GM12878 (cell line): ENCODE measurements around the gene CSMD2.

Experiments
- CHD4 ChIP-seq: fragments of 200-600 bp; sonication (generic); IDR thresholded peaks from 2 replicates; pipeline ENCODE4 v1.6.1; 2016; ENCODE audit warnings: mild to moderate bottlenecking
- CREB1 ChIP-seq: IDR thresholded peaks from 2 replicates; pipeline ENCODE4 v1.6.1; 2012; ENCODE audit warnings: low read depth, mild to moderate bottlenecking, inconsistent platforms
- EZH2 ChIP-seq: IDR thresholded peaks from 2 replicates; pipeline ENCODE4 v1.6.1; 2012; ENCODE audit warnings: low read depth, mild to moderate bottlenecking, control low read depth, inconsistent platforms, low read length, borderline replicate concordance; ENCODE audit not compliant: control insufficient read depth
- HDAC2 ChIP-seq: fragments of 200-600 bp; sonication (generic); IDR thresholded peaks from 2 replicates; pipeline ENCODE4 v1.6.1; 2017
- JUND ChIP-seq: IDR thresholded peaks from 2 replicates; pipeline ENCODE4 v1.6.1; 2012; ENCODE audit warnings: low read depth, mild to moderate bottlenecking, low read length, improper control_type of control experiment, moderate library complexity
- KDM1A ChIP-seq: fragments of 200-600 bp; sonication (generic); IDR thresholded peaks from 2 replicates; pipeline ENCODE4 v1.6.1; 2016; ENCODE audit warnings: borderline replicate concordance
- MXI1 ChIP-seq: fragments of 150-350 bp; IDR thresholded peaks from 2 replicates; pipeline ENCODE4 v1.6.1; 2011; ENCODE audit warnings: low read depth, mild to moderate bottlenecking, inconsistent platforms, low read length, improper control_type of control experiment
- POLR2A ChIP-seq: IDR thresholded peaks from 2 replicates; pipeline ENCODE4 v1.6.1; 2011; ENCODE audit warnings: low read depth, mild to moderate bottlenecking, low read length
- POLR2AphosphoS5 ChIP-seq: IDR thresholded peaks from 2 replicates; pipeline ENCODE4 v1.6.1; 2011; ENCODE audit warnings: mild to moderate bottlenecking, low read length, inconsistent platforms
- RFX5 ChIP-seq: IDR thresholded peaks from 2 replicates; pipeline ENCODE4 v1.6.1; 2011; ENCODE audit warnings: low read depth, low read length, improper control_type of control experiment
- SUZ12 ChIP-seq: fragments of 200-600 bp; sonication (generic); IDR thresholded peaks from one replicate; pipeline ENCODE4 v1.6.1; 2018; ENCODE audit warnings: antibody characterized with exemption, mild to moderate bottlenecking; ENCODE audit not compliant: unreplicated experiment
- YY1 ChIP-seq: IDR thresholded peaks from 2 replicates; pipeline ENCODE4 v1.6.1; 2011; ENCODE audit warnings: low read depth, mild to moderate bottlenecking, low read length
- TF ChIP-seq, protein P1 (sequence below), 3 experiments: IDR thresholded peaks in 2 of 3; conservative IDR thresholded peaks in 1 of 3; 2 replicates each; pipeline ENCODE4 v1.5.1; 2011; ENCODE audit warnings: low read depth in 3 of 3, low read length in 3 of 3, mild to moderate bottlenecking in 3 of 3, control low read depth in 2 of 3, moderate library complexity in 2 of 3, inconsistent platforms in 1 of 3, mixed read lengths in 1 of 3; ENCODE audit not compliant: control insufficient read depth in 2 of 3, insufficient read depth in 1 of 3; ENCODE audit errors: extremely low read depth in 1 of 3
- TF ChIP-seq, protein P2 (sequence below): IDR thresholded peaks from 2 replicates; pipeline ENCODE4 v1.6.1; 2012; ENCODE audit warnings: low read depth, low read length, improper control_type of control experiment

DNA sequence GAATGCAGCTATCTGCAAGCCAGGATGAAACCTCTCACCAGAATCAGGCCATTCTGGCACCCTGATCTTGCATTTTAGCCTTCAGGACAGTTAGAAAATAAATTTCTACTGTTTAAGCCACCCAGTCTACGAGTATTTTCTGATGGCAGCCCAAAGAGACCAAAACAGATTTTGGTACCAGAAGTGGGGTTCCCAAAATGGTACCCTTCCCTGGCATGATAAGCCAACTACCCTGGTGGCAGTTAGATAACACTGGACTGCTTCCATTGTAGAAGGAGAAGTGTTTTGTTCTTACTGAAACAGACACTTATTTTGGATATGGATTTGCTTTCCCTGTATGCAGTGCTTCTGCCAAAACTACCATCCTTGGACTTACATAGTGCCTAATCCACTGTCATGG, 115.0 kb downstream of the CSMD2 start:
- TF ChIP-seq CHD4 (no peak), CREB1 (no peak), JUND (no peak), POLR2AphosphoS5 (no peak), SUZ12 (no peak), YY1 (no peak), HDAC2 (no peak), MXI1 (no peak), KDM1A (no peak), RFX5 (no peak), POLR2A (no peak), EZH2 (no peak)
- TF ChIP-seq, protein P1, sequence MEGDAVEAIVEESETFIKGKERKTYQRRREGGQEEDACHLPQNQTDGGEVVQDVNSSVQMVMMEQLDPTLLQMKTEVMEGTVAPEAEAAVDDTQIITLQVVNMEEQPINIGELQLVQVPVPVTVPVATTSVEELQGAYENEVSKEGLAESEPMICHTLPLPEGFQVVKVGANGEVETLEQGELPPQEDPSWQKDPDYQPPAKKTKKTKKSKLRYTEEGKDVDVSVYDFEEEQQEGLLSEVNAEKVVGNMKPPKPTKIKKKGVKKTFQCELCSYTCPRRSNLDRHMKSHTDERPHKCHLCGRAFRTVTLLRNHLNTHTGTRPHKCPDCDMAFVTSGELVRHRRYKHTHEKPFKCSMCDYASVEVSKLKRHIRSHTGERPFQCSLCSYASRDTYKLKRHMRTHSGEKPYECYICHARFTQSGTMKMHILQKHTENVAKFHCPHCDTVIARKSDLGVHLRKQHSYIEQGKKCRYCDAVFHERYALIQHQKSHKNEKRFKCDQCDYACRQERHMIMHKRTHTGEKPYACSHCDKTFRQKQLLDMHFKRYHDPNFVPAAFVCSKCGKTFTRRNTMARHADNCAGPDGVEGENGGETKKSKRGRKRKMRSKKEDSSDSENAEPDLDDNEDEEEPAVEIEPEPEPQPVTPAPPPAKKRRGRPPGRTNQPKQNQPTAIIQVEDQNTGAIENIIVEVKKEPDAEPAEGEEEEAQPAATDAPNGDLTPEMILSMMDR (IDR thresholded peaks at IDR 0.05 in 2 of 3, conservative IDR thresholded peaks at IDR 0.05 in 1 of 3; ENCODE audit: control insufficient read depth in 2 of 3, extremely low read depth in 1 of 3, insufficient read depth in 1 of 3, low read depth in 3 of 3, low read length in 3 of 3) = no peak
- TF ChIP-seq, protein P2, sequence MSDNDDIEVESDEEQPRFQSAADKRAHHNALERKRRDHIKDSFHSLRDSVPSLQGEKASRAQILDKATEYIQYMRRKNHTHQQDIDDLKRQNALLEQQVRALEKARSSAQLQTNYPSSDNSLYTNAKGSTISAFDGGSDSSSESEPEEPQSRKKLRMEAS = no peak
